Liver (tissue), 9 donors: Measurements from ENCODE around the gene PCAT7. TPM values are rescaled to one million over a fixed set of nuclear protein-coding genes. Genes with fewer than 3 reads are reported as not detected.

Source experiments
- DNase-seq: peaks from one replicate; pipeline ENCODE4 v3.0.0-alpha.2; 2017; ENCODE audit warnings: low spot score
- H3K27ac ChIP-seq, 2 donors: one replicate each; pipeline ENCODE4 v1.7.0; 2013; ENCODE audit warnings: inconsistent platforms in 2 of 2, low read length in 2 of 2, control low read depth in 1 of 2, low read depth in 1 of 2, mild to moderate bottlenecking in 1 of 2
- H3K27me3 ChIP-seq, 4 donors: one replicate each; pipeline versions ENCODE4 v1.6.1 to v1.7.0; 2013; ENCODE audit warnings: low read length in 3 of 4, inconsistent platforms in 1 of 4, mild to moderate bottlenecking in 1 of 4, moderate library complexity in 1 of 4; ENCODE audit not compliant: control insufficient read depth in 4 of 4, insufficient read depth in 4 of 4
- H3K36me3 ChIP-seq, 4 donors: one replicate each; pipeline versions ENCODE4 v1.6.1 to v1.7.0; 2013; ENCODE audit warnings: low read length in 3 of 4, mild to moderate bottlenecking in 3 of 4, low read depth in 1 of 4, moderate library complexity in 1 of 4; ENCODE audit not compliant: control insufficient read depth in 4 of 4, insufficient read depth in 3 of 4
- H3K4me1 ChIP-seq, 4 donors: one replicate each; pipeline versions ENCODE4 v1.6.1 to v1.7.0; 2013; ENCODE audit warnings: low read length in 3 of 4, mild to moderate bottlenecking in 3 of 4, moderate library complexity in 1 of 4; ENCODE audit not compliant: control insufficient read depth in 4 of 4, insufficient read depth in 4 of 4
- H3K4me3 ChIP-seq, 3 donors: one replicate each; pipeline versions ENCODE4 v1.6.1 to v1.7.0; 2013; ENCODE audit warnings: low read length in 3 of 3, control low read depth in 1 of 3, low read depth in 1 of 3, mild to moderate bottlenecking in 1 of 3
- H3K9ac ChIP-seq, 2 donors: one replicate each; pipeline ENCODE4 v1.7.0; 2013; ENCODE audit warnings: low read length in 2 of 2, mild to moderate bottlenecking in 2 of 2, moderate library complexity in 2 of 2, control low read depth in 1 of 2, low read depth in 1 of 2
- H3K9me3 ChIP-seq, 4 donors: one replicate each; pipeline versions ENCODE4 v1.6.1 to v1.7.0; 2013; ENCODE audit warnings: low read length in 3 of 4; ENCODE audit not compliant: control insufficient read depth in 4 of 4
- FOXA1 ChIP-seq: IDR thresholded peaks from 2 replicates; pipeline ENCODE4 v1.6.1; 2016; ENCODE audit warnings: antibody characterized with exemption
- FOXA2 ChIP-seq: IDR thresholded peaks from 2 replicates; pipeline ENCODE4 v1.6.1; 2016; ENCODE audit warnings: antibody characterized with exemption
- GABPA ChIP-seq, 2 donors: IDR thresholded peaks in 1 of 2; conservative IDR thresholded peaks in 1 of 2; 2 replicates each; pipeline ENCODE4 v1.6.1; 2016; ENCODE audit warnings: antibody characterized with exemption in 2 of 2, mild to moderate bottlenecking in 1 of 2, moderate library complexity in 1 of 2
- HNF4A ChIP-seq, 2 donors: conservative IDR thresholded peaks; 2 replicates each; pipeline ENCODE4 v1.6.1; 2016; ENCODE audit warnings: antibody characterized with exemption in 2 of 2, mild to moderate bottlenecking in 2 of 2
- HNF4G ChIP-seq: IDR thresholded peaks from 2 replicates; pipeline ENCODE4 v1.6.1; 2016; ENCODE audit warnings: antibody characterized with exemption
- NR2F2 ChIP-seq: IDR thresholded peaks from 2 replicates; pipeline ENCODE4 v1.6.1; 2016; ENCODE audit warnings: antibody characterized with exemption
- RAD21 ChIP-seq, 2 donors: IDR thresholded peaks; 2 replicates each; pipeline ENCODE4 v1.6.1; 2016; ENCODE audit warnings: antibody characterized with exemption in 2 of 2, mild to moderate bottlenecking in 2 of 2
- RXRA ChIP-seq, 2 donors: IDR thresholded peaks; 2 replicates each; pipeline ENCODE4 v1.6.1; 2017 to 2018; ENCODE audit warnings: antibody characterized with exemption in 2 of 2, mild to moderate bottlenecking in 1 of 2
- SP1 ChIP-seq: IDR thresholded peaks from 2 replicates; pipeline ENCODE4 v1.6.1; 2018; ENCODE audit warnings: antibody characterized with exemption, mild to moderate bottlenecking
- TAF1 ChIP-seq: conservative IDR thresholded peaks from 2 replicates; pipeline ENCODE4 v1.6.1; 2016; ENCODE audit warnings: antibody characterized with exemption, mild to moderate bottlenecking
- YY1 ChIP-seq: IDR thresholded peaks from 2 replicates; pipeline ENCODE4 v1.6.1; 2016; ENCODE audit warnings: antibody characterized with exemption, mild to moderate bottlenecking
- ZBTB33 ChIP-seq: IDR thresholded peaks from 2 replicates; pipeline ENCODE4 v1.6.1; 2016; ENCODE audit warnings: antibody characterized with exemption
- WGBS: extraction: QIAGEN DNeasy Blood & Tissue Kit; methylation state at CpG from one replicate; pipeline ENCODE4 v1.1.7; 2013; 5-methylcytosine and 5-hydroxymethylcytosine counted together
- polyA plus RNA-seq, 2 donors: library from polyadenylated mRNA; stranded (reverse) in 1 of 2; unstranded in 1 of 2; fragments of 200-250 nt in 1 of 2; fragments of >200 nt in 1 of 2; fragmentation: Nextera tagmentation in 1 of 2; extraction: Ambion mirVana in 1 of 2; gene quantifications; one replicate each; pipeline versions ENCODE4 v1.2.1 to v1.2.3, GENCODE V29; 2013 to 2015
- total RNA-seq, 2 donors: library from RNA; depleted of rRNA; stranded (reverse); fragments of >200 nt; gene quantifications; one replicate each; pipeline ENCODE4 v1.2.3, GENCODE V29; 2014
- TF ChIP-seq, protein P1 (sequence below): IDR thresholded peaks from 2 replicates; pipeline ENCODE4 v1.6.1; 2016; ENCODE audit warnings: antibody characterized with exemption
- TF ChIP-seq, protein P2 (sequence below): fragments of 150-350 bp; IDR thresholded peaks from 2 replicates; pipeline ENCODE4 v1.5.1; 2017; ENCODE audit warnings: improper control_type of control experiment, low read depth, low read length; ENCODE audit not compliant: missing input control
- TF ChIP-seq, protein P3 (sequence below): IDR thresholded peaks from 2 replicates; pipeline ENCODE4 v1.6.1; 2016; ENCODE audit warnings: antibody characterized with exemption
- TF ChIP-seq, protein P4 (sequence below): IDR thresholded peaks from 2 replicates; pipeline ENCODE4 v1.6.1; 2016; ENCODE audit warnings: antibody characterized with exemption, mild to moderate bottlenecking
- donor health status: healthy.
- donor health status: healthy.
- donor health status: healthy.
- donor health status: healthy.
- donor health status: healthy.

PCAT7 gene
- total and polyA plus RNA-seq, 4 donors: 0.19 to 0.95 (median 0.69) TPM

DNA sequence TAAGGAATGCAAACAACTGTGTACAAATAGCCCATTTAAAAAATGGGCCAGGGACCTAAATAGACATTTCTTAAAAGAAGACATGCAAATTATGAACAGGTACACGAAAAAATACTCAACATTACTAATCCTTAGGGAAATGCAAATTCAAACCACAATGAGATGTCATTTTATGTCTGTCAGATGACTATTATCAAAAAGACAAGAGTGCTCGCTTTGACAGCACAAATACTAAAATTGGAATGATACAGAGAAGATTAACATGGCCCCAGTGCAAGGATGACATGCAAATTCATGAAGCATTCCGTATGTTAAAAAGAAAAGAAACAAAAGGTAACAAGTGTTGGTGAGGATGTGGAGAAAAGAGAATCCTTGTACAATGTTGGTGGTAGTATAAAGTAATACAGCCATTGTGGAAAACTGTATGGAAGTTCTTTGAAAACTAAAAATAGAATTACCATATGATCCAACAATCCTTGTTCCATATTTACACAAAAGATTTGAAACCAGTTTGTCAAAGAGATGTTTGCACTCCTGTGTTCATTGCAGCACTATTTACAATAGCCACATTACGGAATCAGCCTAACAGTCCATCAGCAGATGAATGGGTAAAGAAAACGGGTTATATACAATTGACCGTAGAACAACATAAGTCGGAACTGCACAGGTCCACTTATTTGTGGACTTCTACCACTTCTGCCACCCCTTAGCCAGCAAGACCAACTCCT lies 47.2 kb upstream of the PCAT7 start:
- H3K27ac ChIP-seq: no peak overlapping the region
- WGBS: 88% methylated on average over 7 of the region's 7 CpGs
- no peak overlapping the region for H3K4me3 ChIP-seq
- no peaks in the 10 kb centered on the region for H3K27me3 ChIP-seq
- peaks cover 0 to 3% (median 0%) of the 10 kb centered on the region in 4 donors for H3K4me1 ChIP-seq
- DNase-seq: no peak
- no peak overlapping the region for H3K9ac ChIP-seq
- H3K9me3 ChIP-seq: no peaks in the 10 kb centered on the region
- no peak for TF ChIP-seq NR2F2
- TF ChIP-seq, protein P1, sequence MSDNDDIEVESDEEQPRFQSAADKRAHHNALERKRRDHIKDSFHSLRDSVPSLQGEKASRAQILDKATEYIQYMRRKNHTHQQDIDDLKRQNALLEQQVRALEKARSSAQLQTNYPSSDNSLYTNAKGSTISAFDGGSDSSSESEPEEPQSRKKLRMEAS: no peak
- TF ChIP-seq, protein P2, sequence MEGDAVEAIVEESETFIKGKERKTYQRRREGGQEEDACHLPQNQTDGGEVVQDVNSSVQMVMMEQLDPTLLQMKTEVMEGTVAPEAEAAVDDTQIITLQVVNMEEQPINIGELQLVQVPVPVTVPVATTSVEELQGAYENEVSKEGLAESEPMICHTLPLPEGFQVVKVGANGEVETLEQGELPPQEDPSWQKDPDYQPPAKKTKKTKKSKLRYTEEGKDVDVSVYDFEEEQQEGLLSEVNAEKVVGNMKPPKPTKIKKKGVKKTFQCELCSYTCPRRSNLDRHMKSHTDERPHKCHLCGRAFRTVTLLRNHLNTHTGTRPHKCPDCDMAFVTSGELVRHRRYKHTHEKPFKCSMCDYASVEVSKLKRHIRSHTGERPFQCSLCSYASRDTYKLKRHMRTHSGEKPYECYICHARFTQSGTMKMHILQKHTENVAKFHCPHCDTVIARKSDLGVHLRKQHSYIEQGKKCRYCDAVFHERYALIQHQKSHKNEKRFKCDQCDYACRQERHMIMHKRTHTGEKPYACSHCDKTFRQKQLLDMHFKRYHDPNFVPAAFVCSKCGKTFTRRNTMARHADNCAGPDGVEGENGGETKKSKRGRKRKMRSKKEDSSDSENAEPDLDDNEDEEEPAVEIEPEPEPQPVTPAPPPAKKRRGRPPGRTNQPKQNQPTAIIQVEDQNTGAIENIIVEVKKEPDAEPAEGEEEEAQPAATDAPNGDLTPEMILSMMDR: no peak
- no peak for TF ChIP-seq ZBTB33
- TF ChIP-seq HNF4G: no peak
- no peak for TF ChIP-seq TAF1
- no peak for TF ChIP-seq SP1
- no peak for TF ChIP-seq RAD21 (IDR thresholded peaks at IDR 0.05)
- no peak for TF ChIP-seq YY1
- TF ChIP-seq RXRA (IDR thresholded peaks at IDR 0.05): no peak
- TF ChIP-seq GABPA (IDR thresholded peaks at IDR 0.05 in 1 of 2, conservative IDR thresholded peaks at IDR 0.05 in 1 of 2): no peak
- TF ChIP-seq HNF4A (conservative IDR thresholded peaks at IDR 0.05): no peak
- no peak for TF ChIP-seq FOXA2
- TF ChIP-seq, protein P3, sequence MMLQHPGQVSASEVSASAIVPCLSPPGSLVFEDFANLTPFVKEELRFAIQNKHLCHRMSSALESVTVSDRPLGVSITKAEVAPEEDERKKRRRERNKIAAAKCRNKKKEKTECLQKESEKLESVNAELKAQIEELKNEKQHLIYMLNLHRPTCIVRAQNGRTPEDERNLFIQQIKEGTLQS: no peak
- TF ChIP-seq FOXA1: no peak
- no peaks in the 10 kb centered on the region for H3K36me3 ChIP-seq

- Histone ChIP-seq H3K27ac (no peak overlapping the region), H3K36me3 (no peaks in the 10 kb centered on the region), H3K9me3 (no peaks in the 10 kb centered on the region), H3K27me3 (no peaks in the 10 kb centered on the region), H3K4me1 (peaks cover 2 to 13% (median 4%) of the 10 kb centered on the region in 4 donors), H3K4me3 (no peak overlapping the region), H3K9ac (no peak overlapping the region)
- TF ChIP-seq, protein P3: no peak
- TF ChIP-seq FOXA2: no peak
- no peak for TF ChIP-seq FOXA1
- TF ChIP-seq, protein P4, sequence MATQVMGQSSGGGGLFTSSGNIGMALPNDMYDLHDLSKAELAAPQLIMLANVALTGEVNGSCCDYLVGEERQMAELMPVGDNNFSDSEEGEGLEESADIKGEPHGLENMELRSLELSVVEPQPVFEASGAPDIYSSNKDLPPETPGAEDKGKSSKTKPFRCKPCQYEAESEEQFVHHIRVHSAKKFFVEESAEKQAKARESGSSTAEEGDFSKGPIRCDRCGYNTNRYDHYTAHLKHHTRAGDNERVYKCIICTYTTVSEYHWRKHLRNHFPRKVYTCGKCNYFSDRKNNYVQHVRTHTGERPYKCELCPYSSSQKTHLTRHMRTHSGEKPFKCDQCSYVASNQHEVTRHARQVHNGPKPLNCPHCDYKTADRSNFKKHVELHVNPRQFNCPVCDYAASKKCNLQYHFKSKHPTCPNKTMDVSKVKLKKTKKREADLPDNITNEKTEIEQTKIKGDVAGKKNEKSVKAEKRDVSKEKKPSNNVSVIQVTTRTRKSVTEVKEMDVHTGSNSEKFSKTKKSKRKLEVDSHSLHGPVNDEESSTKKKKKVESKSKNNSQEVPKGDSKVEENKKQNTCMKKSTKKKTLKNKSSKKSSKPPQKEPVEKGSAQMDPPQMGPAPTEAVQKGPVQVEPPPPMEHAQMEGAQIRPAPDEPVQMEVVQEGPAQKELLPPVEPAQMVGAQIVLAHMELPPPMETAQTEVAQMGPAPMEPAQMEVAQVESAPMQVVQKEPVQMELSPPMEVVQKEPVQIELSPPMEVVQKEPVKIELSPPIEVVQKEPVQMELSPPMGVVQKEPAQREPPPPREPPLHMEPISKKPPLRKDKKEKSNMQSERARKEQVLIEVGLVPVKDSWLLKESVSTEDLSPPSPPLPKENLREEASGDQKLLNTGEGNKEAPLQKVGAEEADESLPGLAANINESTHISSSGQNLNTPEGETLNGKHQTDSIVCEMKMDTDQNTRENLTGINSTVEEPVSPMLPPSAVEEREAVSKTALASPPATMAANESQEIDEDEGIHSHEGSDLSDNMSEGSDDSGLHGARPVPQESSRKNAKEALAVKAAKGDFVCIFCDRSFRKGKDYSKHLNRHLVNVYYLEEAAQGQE: no peak
- TF ChIP-seq YY1: no peak
- TF ChIP-seq ZBTB33: no peak
- TF ChIP-seq TAF1: no peak
- DNase-seq: no peak
- WGBS: 65% methylated on average over 6 of the region's 6 CpGs
These were observed 43.5 kb upstream of the PCAT7 start for GRCh38 chr9:94511134-94511954.
